SK-N-SH (cell line): ENCODE measurements around the gene TMEM168.

ENCODE experiments used
- CTCF ChIP-seq: fragments of 200-600 bp; sonication (generic); IDR thresholded peaks from 2 replicates; pipeline ENCODE4 v1.6.1; 2017; ENCODE audit warnings: antibody characterized with exemption, mild to moderate bottlenecking, moderate library complexity
- EP300 ChIP-seq, 2 experiments: IDR thresholded peaks; 2 replicates each; pipeline versions ENCODE4 v1.4.0 to v1.6.1; 2012; ENCODE audit warnings: borderline replicate concordance in 1 of 2, low read depth in 1 of 2, low read length in 1 of 2
- FOXJ3 ChIP-seq: sonication (generic); formaldehyde crosslinking; IDR thresholded peaks from 2 replicates; pipeline ENCODE4 v1.5.1; 2020; ENCODE audit warnings: mild to moderate bottlenecking, missing genetic modification reagents
- NFIC ChIP-seq: IDR thresholded peaks from 2 replicates; pipeline ENCODE4 v1.4.0; 2012; ENCODE audit warnings: borderline replicate concordance
- PBX3 ChIP-seq: IDR thresholded peaks from 2 replicates; pipeline ENCODE4; 2012
- TAF1 ChIP-seq: IDR thresholded peaks from 2 replicates; pipeline ENCODE4 v1.6.1; 2012; ENCODE audit warnings: low read depth, mild to moderate bottlenecking, low read length, moderate library complexity, borderline replicate concordance
- TCF12 ChIP-seq: IDR thresholded peaks from 2 replicates; pipeline ENCODE4 v1.4.0; 2012

- TF ChIP-seq CTCF (no peak), EP300 (IDR thresholded peaks at IDR 0.05; ENCODE audit: borderline replicate concordance in 1 of 2, low read depth in 1 of 2, low read length in 1 of 2) (no peak), FOXJ3 (CRISPR knock-in tag) (no peak), PBX3 (no peak), TCF12 (no peak), NFIC (no peak), TAF1 (no peak)
Observed at GRCh38 chr7:112745635-112746034, 44.6 kb downstream of the TMEM168 start.
